K562 (cell line): Measurements from ENCODE around the gene GDF15. TPM values are rescaled to one million over a fixed set of nuclear protein-coding genes. Genes with fewer than 3 reads are reported as not detected.

Experiments
- ADNP ChIP-seq: fragments of 200-800 bp; sonication (Bioruptor generic); IDR thresholded peaks from 2 replicates; pipeline ENCODE4 v1.6.1; 2016; ENCODE audit warnings: missing genetic modification characterization, missing compliant biosample characterization
- BACH1 ChIP-seq: fragments of 200-800 bp; sonication (Bioruptor generic); IDR thresholded peaks from 2 replicates; pipeline ENCODE4 v1.6.1; 2016; ENCODE audit warnings: missing genetic modification characterization, missing compliant biosample characterization
- BCLAF1 ChIP-seq, 2 experiments: fragments of 450-650 bp in 1 of 2; IDR thresholded peaks; 2 replicates each; pipeline ENCODE4 v1.6.1; 2011 to 2017; ENCODE audit warnings: low read depth in 2 of 2, antibody characterized with exemption in 1 of 2, borderline replicate concordance in 1 of 2, low read length in 1 of 2, mild to moderate bottlenecking in 1 of 2, mixed read lengths in 1 of 2; ENCODE audit not compliant: control insufficient read depth in 1 of 2
- BRD9 ChIP-seq: fragments of 450-650 bp; IDR thresholded peaks from 2 replicates; pipeline ENCODE4 v1.6.1; 2018; ENCODE audit warnings: low read depth; ENCODE audit not compliant: partially characterized antibody
- FOXP4 ChIP-seq: sonication (generic); formaldehyde crosslinking; IDR thresholded peaks from 2 replicates; pipeline ENCODE4 v1.8.0; 2022; ENCODE audit warnings: mild to moderate bottlenecking, missing genetic modification reagents, borderline replicate concordance
- HSF4 ChIP-seq: fragments of 250-450 bp; sonication (Bioruptor Pico); IDR thresholded peaks from 2 replicates; pipeline ENCODE4 v2.1.2; 2022; ENCODE audit warnings: mild to moderate bottlenecking, moderate library complexity, borderline replicate concordance
- KHSRP ChIP-seq: fragments of 450-650 bp; IDR thresholded peaks from 2 replicates; pipeline ENCODE4 v1.6.1; 2017
- NRF1 ChIP-seq, 2 experiments: fragments of 450-650 bp; IDR thresholded peaks in 1 of 2; conservative IDR thresholded peaks in 1 of 2; 2 replicates each; pipeline ENCODE4 v1.6.1; 2014; ENCODE audit warnings: mild to moderate bottlenecking in 2 of 2
- PBX2 ChIP-seq, 2 experiments: IDR thresholded peaks in 1 of 2; conservative IDR thresholded peaks in 1 of 2; 2 replicates each; pipeline ENCODE4 v1.6.1; 2016; ENCODE audit warnings: low read depth in 2 of 2, mild to moderate bottlenecking in 1 of 2, missing compliant biosample characterization in 1 of 2, missing genetic modification characterization in 1 of 2, moderate library complexity in 1 of 2
- PHF8 ChIP-seq: fragments of 200-600 bp; sonication (generic); IDR thresholded peaks from 2 replicates; pipeline ENCODE4 v1.6.1; 2012; ENCODE audit warnings: mixed run types, mild to moderate bottlenecking, inconsistent platforms, low read length, moderate library complexity, borderline replicate concordance
- STAT5B ChIP-seq: fragments of 250-450 bp; sonication (Bioruptor Pico); IDR thresholded peaks from 2 replicates; pipeline ENCODE4 v1.8.0; 2021; ENCODE audit warnings: mild to moderate bottlenecking, inconsistent platforms
- TAF7 ChIP-seq: fragments of 450-650 bp; IDR thresholded peaks from 2 replicates; pipeline ENCODE4 v1.6.1; 2016; ENCODE audit warnings: missing genetic modification characterization, missing compliant biosample characterization
- ZBTB26 ChIP-seq: fragments of 450-650 bp; formaldehyde crosslinking; IDR thresholded peaks from 2 replicates; pipeline ENCODE4 v1.4.0; 2022; ENCODE audit warnings: missing genetic modification characterization
- ZBTB9 ChIP-seq: fragments of 450-650 bp; formaldehyde crosslinking; IDR thresholded peaks from 2 replicates; pipeline ENCODE4 v1.4.0; 2020; ENCODE audit warnings: mild to moderate bottlenecking, moderate library complexity
- ZNF197 ChIP-seq: fragments of 200-800 bp; sonication (Bioruptor generic); IDR thresholded peaks from 2 replicates; pipeline ENCODE4 v1.6.1; 2016; ENCODE audit warnings: low read depth, missing genetic modification characterization, missing compliant biosample characterization
- ZNF644 ChIP-seq: fragments of 200-800 bp; sonication (Bioruptor generic); IDR thresholded peaks from 2 replicates; pipeline ENCODE4 v1.6.1; 2016; ENCODE audit warnings: low read depth, missing genetic modification characterization, missing compliant biosample characterization
- ZNF766 ChIP-seq: fragments of 200-800 bp; sonication (Bioruptor generic); conservative IDR thresholded peaks from 2 replicates; pipeline ENCODE4 v1.6.1; 2016; ENCODE audit warnings: missing genetic modification characterization, missing compliant biosample characterization
- polyA plus RNA-seq, 8 experiments: library from polyadenylated mRNA; depleted of rRNA in 4 of 8; stranded (reverse) in 5 of 8; unstranded in 3 of 8; fragments of >200 nt; fragmentation: Nextera tagmentation in 2 of 8; fragmentation: Illumina TruSeq in 1 of 8; extraction: Ambion mirVana in 2 of 8; extraction: Trizol in 1 of 8; gene quantifications; 2 replicates each; pipeline versions ENCODE4 v1.2.1 to v1.2.3, GENCODE V29; 2011 to 2014; ENCODE audit warnings: inconsistent platforms in 1 of 8, missing spikeins in 1 of 8
- total RNA-seq, 7 experiments: library from RNA; depleted of rRNA in 6 of 7; stranded (reverse); fragments of >200 nt in 6 of 7; fragmentation: Illumina TruSeq in 2 of 7; extraction: Trizol in 2 of 7; gene quantifications; 2 replicates each; pipeline versions ENCODE4 v1.2.1 to v1.2.3, GENCODE V29; 2011 to 2021; ENCODE audit warnings: low replicate concordance in 1 of 7

GDF15 gene
- total and polyA plus RNA-seq, 9 of the 15 experiments (the other 6 are each of a cell fraction or from before 2014, with no cell fraction given) = 2.3 to 82.4 (median 12.5) TPM

GRCh38 chr19:18373407-18373891 is 12.5 kb upstream of the GDF15 start (continued):
- TF ChIP-seq TAF7 (tag) (no peak), ZNF197 (CRISPR knock-in tag) (no peak), FOXP4 (no peak), ZBTB26 (CRISPR knock-in tag) (no peak), BRD9 (no peak), BACH1 (tag) (no peak), HSF4 (CRISPR knock-in tag) (peak; percentile 77), PHF8 (peak; percentile 23; the same call in 1 of the 2 replicates), NRF1 (conservative IDR thresholded peaks at IDR 0.05 in 1 of 2, IDR thresholded peaks at IDR 0.05 in 1 of 2) (no peak), PBX2 (CRISPR knock-in tag; IDR thresholded peaks at IDR 0.05; ENCODE audit: low read depth) (no peak), PBX2 (tag; conservative IDR thresholded peaks at IDR 0.05; ENCODE audit: low read depth) (no peak), ZNF766 (no peak), ZNF644 (tag) (no peak), ZBTB9 (no peak), STAT5B (CRISPR knock-in tag) (no peak), KHSRP (no peak; the same call in 1 of the 2 replicates), BCLAF1 (IDR thresholded peaks at IDR 0.05; ENCODE audit: borderline replicate concordance in 1 of 2, control insufficient read depth in 1 of 2, low read depth in 2 of 2, low read length in 1 of 2) (no peak), ADNP (tag) (no peak)
